Right atrium auricular region (tissue), 2 donors: ENCODE results near the gene PHF5A. TPM values are rescaled to one million over a fixed set of nuclear protein-coding genes. Genes with fewer than 3 reads are reported as not detected.

Experiments
- DNase-seq: peaks from one replicate; pipeline ENCODE4 v3.0.0-alpha.2; 2019; ENCODE audit warnings: low spot score
- H3K27ac ChIP-seq, 2 donors: fragments of 200-600 bp; sonication (generic); 1 replicate in 1 of 2; 2 replicates in 1 of 2; pipeline ENCODE4 v1.5.1; 2016 to 2019
- H3K27me3 ChIP-seq, 2 donors: fragments of 200-600 bp; sonication (generic); one replicate each; pipeline versions ENCODE4 v1.5.1 to v1.6.0; 2017 to 2019
- H3K36me3 ChIP-seq: fragments of 200-600 bp; sonication (generic); one replicate; pipeline ENCODE4 v1.5.1; 2016
- H3K4me1 ChIP-seq, 2 donors: fragments of 200-600 bp; sonication (generic); one replicate each; pipeline versions ENCODE4 v1.5.1 to v1.6.0; 2017 to 2019
- H3K4me3 ChIP-seq, 2 donors: fragments of 200-600 bp; sonication (generic); 1 replicate in 1 of 2; 2 replicates in 1 of 2; pipeline ENCODE4 v1.5.1; 2017 to 2019; ENCODE audit warnings: mild to moderate bottlenecking in 1 of 2, moderate library complexity in 1 of 2
- H3K9me3 ChIP-seq, 2 donors: fragments of 200-600 bp; sonication (generic); one replicate each; pipeline ENCODE4 v1.5.1; 2019
- total RNA-seq, 2 donors: library from RNA; depleted of rRNA; stranded (reverse); fragments of >200 nt; gene quantifications; one replicate each; pipeline ENCODE4 v1.1.0, GENCODE V29; 2016
- TF ChIP-seq, protein P1 (sequence below), 2 donors: fragments of 200-600 bp; sonication (generic); IDR thresholded peaks; one replicate each; pipeline ENCODE4 v1.5.1; 2019; ENCODE audit warnings: antibody characterized with exemption in 2 of 2

PHF5A gene
- total RNA-seq, 2 donors from 2014 or later = 19.3 to 23.5 TPM

DNA sequence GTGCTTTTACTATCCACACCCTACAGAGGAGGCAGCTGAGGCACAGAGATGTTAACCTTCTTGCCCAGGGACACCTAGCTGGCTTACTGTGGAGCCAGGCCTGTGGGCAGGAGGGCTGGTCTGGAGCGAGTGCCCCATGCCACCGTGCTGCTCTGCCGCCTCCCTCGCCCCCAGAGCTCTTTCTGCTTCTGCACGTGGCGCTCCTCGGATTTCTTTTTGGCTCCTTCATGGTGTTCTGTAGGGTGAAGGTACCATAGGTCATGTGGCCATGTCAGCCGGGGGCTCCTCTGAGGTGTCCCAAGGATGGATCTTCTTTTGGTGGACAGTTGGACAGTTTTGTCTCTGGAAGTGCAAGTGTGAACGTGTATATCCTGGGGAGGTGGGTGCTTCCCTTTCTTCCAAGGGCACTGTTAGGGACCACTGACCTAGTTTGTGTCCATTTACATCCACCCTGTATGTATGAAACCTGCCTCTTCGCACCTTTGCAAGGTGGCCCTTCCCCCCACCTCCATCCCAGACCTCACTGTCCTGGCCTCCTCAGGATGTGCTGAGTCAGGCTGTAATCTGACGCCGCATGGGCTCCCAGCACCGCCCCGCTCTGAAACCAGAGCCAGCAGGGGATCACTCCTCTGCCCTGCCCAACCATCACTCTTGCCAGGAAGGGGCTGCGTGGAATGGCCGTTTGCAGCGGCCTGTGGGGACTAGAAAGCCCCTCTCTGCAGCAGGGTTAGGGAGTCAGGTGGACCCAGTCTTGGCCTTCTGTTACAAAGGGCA lies 44.1 kb upstream of the PHF5A start:
- Histone ChIP-seq H3K4me1 (peaks cover 0 to 51% of the 10 kb centered on the region in 2 donors), H3K9me3 (no peaks in the 10 kb centered on the region), H3K27me3 (no peaks in the 10 kb centered on the region), H3K27ac (peak overlapping the region; percentile 81), H3K36me3 (peaks cover 92% of the 10 kb centered on the region), H3K4me3 (no peak overlapping the region)
- no peak for DNase-seq
- TF ChIP-seq, protein P1, sequence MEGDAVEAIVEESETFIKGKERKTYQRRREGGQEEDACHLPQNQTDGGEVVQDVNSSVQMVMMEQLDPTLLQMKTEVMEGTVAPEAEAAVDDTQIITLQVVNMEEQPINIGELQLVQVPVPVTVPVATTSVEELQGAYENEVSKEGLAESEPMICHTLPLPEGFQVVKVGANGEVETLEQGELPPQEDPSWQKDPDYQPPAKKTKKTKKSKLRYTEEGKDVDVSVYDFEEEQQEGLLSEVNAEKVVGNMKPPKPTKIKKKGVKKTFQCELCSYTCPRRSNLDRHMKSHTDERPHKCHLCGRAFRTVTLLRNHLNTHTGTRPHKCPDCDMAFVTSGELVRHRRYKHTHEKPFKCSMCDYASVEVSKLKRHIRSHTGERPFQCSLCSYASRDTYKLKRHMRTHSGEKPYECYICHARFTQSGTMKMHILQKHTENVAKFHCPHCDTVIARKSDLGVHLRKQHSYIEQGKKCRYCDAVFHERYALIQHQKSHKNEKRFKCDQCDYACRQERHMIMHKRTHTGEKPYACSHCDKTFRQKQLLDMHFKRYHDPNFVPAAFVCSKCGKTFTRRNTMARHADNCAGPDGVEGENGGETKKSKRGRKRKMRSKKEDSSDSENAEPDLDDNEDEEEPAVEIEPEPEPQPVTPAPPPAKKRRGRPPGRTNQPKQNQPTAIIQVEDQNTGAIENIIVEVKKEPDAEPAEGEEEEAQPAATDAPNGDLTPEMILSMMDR (IDR thresholded peaks at IDR 0.05) = no peak

DNA sequence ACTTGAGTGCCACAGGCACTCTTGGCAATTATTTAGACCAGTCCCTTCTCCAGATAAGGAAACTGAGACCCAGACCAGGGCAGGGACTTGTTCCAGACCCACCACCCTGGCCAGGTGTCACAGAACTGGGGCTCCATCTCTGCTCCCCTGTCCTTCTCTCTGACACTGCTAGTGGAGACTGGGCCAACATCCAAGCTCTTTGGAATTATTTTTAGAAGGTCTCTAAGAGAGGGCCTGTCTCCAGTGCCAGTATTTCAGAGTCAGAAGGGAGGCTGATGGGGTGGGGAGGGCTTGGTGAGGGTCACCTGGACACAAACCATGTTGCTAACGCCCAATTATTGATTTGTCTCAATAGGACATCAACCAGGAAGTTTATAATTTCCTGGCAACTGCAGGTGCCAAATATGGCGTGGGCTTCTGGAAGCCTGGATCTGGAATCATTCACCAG lies 43.1 kb upstream of the PHF5A start:
- Histone ChIP-seq H3K27ac (peak overlapping the region; percentile 81), H3K9me3 (no peaks in the 10 kb centered on the region), H3K4me1 (peaks cover 0 to 54% of the 10 kb centered on the region in 2 donors), H3K4me3 (no peak overlapping the region), H3K36me3 (peaks cover 85% of the 10 kb centered on the region), H3K27me3 (no peaks in the 10 kb centered on the region)
- TF ChIP-seq, protein P1 (IDR thresholded peaks at IDR 0.05) = no peak
- no peak for DNase-seq

DNA sequence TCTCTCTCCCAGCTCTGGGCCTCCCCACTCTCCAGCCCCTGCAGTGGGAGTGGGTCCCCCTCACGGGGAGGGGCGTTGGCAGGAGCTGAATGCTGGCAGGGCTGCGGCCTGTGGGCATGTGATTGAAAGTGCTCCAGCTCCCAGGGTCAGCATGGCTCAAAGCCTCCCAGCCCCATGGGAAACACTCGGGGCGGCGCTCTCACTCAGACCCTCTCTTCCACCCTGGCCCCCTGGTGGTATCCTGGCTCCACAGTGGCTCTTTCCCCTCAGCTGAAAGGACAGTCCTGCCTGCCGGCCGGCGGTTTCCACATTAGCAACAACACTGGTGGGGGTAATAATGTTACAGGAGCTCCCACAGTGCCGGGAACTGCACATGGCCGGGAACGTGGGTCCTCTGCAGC lies 40.3 kb upstream of the PHF5A start:
- Histone ChIP-seq H3K4me1 (peaks cover 0 to 79% of the 10 kb centered on the region in 2 donors), H3K27me3 (no peaks in the 10 kb centered on the region), H3K9me3 (no peaks in the 10 kb centered on the region), H3K36me3 (peaks cover 64% of the 10 kb centered on the region), H3K4me3 (no peak overlapping the region), H3K27ac (peak overlapping the region; percentile 6 to 81)
- DNase-seq = no peak
- TF ChIP-seq, protein P1 (IDR thresholded peaks at IDR 0.05) = no peak

- H3K27ac ChIP-seq = peak overlapping the region; percentile 20 to 81
- TF ChIP-seq, protein P1 (IDR thresholded peaks at IDR 0.05) = no peak
- no peak for DNase-seq
- H3K9me3 ChIP-seq = no peaks in the 10 kb centered on the region
- H3K4me3 ChIP-seq = no peak overlapping the region
- peaks cover 0 to 74% of the 10 kb centered on the region in 2 donors for H3K4me1 ChIP-seq
- H3K27me3 ChIP-seq = no peaks in the 10 kb centered on the region
- peaks cover 64% of the 10 kb centered on the region for H3K36me3 ChIP-seq
Observed at GRCh38 chr22:41507330-41508063, 39.0 kb upstream of the PHF5A start.

DNA sequence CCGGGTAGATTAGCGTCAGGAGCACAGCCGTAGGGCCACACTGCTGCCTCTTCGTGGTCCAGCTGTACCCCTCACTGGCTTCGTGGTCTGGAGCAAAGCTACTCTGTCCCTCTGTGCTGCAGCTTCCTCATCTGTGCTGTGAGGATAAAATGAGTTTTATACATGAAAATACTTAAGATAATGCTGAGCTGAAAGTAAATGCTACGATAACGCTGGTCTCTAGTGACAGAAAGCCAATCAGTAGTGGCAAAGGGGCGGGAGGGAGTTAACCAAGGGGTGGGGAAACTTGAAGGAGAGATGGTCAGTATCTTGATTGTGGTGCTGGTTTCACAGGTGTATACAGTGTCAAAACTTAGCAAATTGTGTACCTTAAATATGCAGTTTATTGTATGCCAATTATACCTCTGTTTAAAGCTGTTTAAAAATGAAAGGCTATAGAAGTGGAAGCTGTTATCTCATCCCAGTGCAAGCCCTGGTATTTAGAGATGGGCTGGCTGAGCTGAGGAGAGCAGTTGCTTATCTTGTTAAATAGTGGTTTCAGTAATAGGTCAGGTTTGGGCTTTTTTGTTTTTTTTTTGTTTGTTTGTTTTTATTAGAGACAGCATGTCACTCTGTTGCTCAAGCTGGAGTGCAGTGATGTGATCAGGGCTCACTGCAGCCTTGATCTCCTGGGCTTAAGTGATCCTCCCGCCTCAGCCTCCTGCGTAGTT lies 37.2 kb upstream of the PHF5A start:
- Histone ChIP-seq H3K4me1 (peaks cover 0 to 59% of the 10 kb centered on the region in 2 donors), H3K27me3 (no peaks in the 10 kb centered on the region), H3K4me3 (no peak overlapping the region), H3K27ac (peak overlapping the region in 1 of 2 donors; percentile 79), H3K36me3 (peaks cover 70% of the 10 kb centered on the region), H3K9me3 (no peaks in the 10 kb centered on the region)
- no peak for DNase-seq
- TF ChIP-seq, protein P1 (IDR thresholded peaks at IDR 0.05) = no peak
